NCI-H1436 treated with DMSO at 0.1 percent for 48 hours (cell line): ENCODE data around the gene FDXR.
"Not testable (repeated sequence)": the region's sequence is repeated elsewhere in the genome, so short reads cannot be mapped to it uniquely, and the experiment has no call there.

Experiments used
- DNase-seq: peaks from one replicate; lab custom pipeline; 2025; lab: John Stamatoyannopoulos, UW

Gene FDXR, protein sequence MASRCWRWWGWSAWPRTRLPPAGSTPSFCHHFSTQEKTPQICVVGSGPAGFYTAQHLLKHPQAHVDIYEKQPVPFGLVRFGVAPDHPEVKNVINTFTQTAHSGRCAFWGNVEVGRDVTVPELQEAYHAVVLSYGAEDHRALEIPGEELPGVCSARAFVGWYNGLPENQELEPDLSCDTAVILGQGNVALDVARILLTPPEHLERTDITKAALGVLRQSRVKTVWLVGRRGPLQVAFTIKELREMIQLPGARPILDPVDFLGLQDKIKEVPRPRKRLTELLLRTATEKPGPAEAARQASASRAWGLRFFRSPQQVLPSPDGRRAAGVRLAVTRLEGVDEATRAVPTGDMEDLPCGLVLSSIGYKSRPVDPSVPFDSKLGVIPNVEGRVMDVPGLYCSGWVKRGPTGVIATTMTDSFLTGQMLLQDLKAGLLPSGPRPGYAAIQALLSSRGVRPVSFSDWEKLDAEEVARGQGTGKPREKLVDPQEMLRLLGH

DNA sequence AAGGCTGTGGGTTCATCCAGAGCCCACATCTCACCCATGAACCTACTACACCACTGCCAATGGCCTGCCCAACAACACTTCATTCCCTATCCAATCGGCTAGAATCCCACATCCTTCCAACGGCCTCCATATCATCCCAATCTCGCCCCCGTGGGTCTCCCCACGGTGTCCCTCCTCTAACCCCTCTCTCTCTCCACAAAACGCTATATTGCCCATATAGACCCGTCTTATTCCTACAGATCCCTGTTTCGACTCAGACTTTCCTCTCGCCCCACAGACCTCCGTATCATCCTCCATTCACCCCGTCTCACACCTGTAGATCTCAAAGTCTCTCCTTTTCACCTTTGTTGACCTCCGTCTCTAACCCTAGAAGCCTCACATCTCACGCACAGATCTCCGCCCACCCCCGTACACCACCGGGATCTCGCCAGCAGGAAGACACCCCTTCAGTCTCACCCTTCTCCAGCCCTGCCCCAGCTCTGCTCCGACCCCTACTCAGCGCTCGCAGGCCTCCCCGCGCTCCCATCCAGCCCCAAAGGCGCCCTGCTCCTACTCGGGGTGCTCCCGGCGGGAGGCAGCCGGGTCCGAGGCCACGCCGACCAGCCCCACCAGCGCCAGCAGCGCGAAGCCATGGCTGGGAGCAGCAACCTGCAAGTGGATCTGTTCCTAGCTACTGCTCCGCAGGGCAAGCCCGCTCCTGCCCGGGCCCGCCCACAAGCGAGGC lies at the start of gene FDXR:
TSS of gene FDXR (minus strand) at position 682 of the 724 bp plus-strand sequence. CDS start at position 632, 50 bp downstream.
- no peak for DNase-seq

DNA sequence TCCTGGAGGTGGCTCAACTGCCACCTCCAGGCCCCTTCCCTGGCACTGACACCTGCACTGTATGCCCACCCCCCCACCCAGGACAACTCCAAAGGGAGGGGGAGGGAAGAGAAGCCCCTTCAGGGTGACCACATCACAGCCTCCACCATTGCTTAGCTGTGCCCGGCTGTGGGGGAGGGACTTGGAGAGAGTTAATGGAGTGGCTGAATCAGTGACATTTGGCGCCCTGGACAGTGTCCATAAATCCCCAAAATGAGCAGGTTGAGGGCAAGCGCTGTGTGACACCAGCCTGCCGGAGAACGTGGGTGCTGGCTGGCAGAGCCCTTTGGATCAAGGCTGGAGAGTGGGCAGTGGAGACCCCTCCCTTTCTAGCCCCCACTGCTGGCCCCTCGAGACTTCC lies 49.4 kb upstream of the FDXR start:
- DNase-seq, result no peak

DNA sequence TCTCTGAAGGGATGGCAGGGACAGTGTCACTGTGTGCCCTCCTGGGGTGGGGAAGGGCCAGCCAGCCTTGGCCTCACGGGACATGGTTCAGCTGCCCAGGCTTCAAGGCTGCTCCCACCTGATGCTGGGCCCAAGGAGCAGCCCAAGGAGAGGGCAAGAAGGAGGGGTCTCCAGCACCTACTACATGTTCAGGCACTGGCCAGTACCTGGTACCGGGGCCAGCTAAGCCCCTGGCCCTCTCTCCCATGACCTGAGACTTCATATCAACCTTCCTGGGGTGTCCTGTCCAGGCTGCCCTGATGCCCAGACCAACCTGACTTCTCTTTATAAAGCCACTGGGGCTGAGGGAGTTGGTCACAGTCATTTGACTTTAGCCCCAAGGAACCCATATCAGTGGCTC lies 49.0 kb upstream of the FDXR start:
- no peak for DNase-seq

DNA sequence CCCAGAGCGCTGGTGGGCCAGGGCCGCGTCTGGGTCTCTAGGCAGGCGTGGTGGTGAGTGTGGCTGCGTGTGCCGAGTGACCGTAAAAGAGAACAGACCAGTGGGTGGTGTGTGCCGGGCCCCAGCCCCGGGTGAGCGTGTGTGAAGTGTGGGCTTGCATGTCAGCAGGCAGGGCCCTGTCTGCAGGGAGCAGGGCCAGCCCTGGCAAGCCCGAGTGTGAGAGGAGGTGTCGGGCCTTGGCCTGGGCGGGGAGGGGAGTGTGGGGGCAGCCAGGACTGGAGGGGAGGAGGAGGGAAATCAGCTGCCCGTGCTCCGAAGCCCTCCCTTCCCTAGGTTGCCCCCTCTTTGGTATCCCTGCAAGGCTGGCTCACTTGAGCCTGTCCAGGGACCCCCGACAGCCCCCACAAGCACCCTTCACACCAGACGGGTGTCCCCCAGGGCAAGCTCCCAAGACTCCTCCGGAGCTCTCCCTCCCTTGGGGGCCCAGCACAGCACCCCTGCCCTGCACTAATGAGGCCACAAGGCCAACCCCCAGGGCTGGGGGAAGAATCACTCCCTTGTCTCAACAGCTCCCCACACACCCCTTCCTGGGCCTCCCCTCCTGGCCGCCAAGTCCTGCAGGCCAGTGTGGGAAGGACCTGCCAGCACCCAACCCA lies 48.4 kb upstream of the FDXR start:
- no peak for DNase-seq

DNA sequence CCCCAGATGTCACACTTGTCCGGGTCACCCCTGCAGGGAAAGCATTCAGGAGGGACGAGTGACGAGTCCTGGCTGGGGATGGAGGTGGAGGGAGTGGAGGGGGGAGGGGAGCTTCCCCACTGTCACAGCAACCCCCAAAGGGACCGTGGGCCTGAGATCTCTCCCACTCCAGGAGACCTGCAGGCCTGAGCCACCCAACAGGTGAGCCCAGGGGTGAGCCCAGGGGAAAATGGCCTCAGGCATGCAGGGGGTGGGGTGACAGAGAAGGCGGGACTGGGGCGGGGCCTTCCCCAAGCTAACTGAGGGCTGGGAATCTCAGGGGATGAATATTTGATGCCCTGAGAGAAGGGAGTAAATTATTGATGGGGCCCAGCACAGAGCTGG lies 47.8 kb upstream of the FDXR start:
- no peak for DNase-seq

DNA sequence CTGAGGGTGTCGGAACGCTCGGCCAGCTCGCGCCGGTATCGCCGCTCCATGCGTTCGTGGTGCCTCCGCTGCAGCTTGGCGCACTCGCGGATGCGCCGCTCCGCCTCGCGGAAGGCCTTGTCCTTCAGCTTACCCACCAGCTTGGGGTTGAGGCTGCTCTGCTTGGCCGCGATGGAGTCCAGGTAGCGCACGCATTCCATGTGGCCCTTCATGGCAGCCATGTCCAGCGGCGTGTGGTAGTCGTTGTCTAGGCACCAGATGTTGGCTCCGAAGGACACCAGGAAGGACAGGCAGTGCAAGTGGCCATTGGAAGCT lies 47.5 kb upstream of the FDXR start:
- no peak for DNase-seq

DNA sequence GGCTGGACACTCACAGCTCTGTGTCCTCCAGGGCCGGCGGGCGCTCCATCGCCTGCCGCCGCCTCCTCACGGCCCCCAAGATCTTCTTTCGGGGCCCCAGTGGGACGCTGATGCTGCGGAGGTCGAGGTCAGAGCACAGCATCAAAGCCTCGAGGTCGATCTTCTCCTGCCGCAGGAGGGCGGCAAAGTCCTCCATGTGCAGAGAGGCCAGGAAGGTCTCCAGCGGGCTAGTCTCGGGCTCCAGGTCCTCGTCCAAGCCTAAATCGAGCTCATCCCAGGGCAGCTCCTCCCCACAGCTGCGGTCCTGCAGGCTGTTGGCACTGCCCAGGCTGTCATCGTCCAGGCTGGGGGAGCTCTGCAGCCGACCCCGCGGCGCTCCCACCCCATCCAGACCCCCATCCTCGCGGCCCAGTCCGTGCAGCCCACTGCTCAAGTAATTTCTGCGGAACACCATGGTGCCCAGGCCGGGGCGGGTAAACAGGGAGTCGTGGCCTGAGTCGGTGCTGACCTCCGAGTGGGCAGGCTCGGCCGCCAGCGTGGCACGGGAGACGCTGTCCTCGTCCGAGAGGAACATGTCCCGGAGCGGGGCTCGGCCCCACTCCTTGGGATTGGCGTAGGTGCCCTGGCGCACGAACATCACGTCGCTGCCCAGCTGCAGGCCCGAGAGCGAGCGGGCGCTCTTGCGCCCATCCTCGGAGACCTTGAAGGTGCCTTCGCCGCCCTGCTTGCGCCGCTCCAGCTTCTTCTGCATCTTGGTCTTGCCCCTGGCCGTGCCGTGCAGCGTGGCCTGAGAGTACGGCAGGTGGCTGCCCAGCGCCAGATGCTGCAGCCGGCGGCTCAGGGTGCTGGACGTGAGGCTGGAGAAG lies 46.9 kb upstream of the FDXR start:
- no peak for DNase-seq

DNA sequence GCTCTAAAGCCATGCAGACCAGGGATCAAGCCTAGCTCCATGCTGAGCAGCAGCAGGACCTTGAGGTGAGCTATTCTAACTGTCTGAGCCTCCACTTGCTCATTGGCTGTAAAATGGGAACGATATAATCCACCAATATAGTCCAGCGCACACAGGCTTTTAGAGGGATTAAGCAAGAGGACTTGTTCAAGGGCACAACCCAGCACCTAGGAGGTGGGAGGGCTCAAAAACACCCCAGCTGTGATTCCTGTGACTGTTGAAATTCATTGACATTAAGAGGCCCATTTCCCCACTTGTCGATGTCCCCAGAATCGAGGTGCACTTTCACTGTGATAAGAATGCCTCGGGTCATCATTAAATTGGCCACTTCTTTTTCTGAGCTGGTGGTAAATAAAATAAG lies 46.1 kb upstream of the FDXR start:
- DNase-seq, result no peak

DNA sequence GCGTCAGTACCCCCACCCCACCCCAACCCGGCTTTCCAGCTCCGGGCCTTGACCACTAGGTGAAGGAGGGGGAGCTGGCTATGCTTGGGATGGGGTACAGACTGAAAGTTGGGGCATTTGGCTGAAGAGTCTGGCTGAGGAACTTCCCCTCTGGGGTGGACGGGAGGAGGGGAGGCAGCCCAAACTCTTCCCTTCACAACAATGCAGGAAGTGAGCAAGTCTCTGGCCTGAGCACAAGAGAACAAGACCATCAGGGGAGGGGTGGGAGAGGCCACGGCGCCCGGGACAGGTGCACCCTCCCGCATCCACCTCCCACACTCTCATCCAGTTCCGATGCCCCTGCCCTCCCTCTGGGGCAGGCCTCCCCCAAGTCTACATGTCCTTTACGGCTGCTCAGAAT lies 44.6 kb upstream of the FDXR start:
- DNase-seq, result no peak

DNA sequence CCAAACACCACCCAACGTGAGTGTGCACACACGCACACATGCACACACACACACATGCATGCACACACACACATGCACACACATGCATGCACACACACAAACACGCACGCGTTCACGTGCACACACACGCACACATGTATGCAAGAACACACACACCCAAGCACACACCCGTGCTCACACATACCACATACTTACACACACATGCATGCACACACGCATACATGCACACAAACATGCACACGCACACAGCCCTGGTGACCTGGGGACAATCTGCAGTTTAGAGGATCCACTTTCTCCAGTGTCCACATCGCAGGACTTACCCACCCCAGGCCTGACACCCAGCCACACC lies 44.0 kb upstream of the FDXR start:
- DNase-seq, result no peak

DNA sequence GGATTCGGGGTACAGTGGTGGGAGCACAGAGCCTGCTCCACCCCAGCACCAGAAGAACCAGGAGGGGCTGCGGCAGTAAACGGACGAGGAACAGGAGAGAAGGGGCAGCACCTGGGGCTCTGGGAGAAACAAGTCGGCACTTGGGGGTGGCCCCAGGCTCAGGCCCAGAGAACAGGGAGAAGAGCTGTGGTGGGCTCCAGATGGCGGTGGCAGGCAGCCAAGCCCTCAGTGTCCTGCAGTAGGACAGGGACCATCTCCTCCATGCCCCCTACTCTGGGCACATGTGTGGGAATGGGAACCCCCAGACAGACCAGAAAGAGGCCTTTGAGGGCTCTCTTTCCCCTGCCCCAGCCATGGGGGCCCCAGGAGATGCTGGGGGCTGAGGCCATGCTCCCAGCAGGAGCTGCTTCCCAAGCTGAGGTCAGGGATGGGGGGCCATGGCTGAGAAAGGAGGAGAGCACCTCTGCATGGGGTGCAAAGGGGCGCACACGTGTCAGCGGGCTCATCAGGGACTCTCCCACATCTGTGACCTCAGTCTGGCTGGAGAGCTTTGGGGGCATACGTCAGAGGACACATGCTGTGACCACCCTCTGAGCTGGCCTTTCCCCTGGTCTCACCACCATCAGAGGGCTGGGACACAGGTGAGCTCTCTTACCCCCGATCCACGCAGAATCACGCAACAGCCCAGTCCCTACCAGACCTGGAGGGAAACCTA lies 43.5 kb upstream of the FDXR start:
- DNase-seq, result no peak

DNA sequence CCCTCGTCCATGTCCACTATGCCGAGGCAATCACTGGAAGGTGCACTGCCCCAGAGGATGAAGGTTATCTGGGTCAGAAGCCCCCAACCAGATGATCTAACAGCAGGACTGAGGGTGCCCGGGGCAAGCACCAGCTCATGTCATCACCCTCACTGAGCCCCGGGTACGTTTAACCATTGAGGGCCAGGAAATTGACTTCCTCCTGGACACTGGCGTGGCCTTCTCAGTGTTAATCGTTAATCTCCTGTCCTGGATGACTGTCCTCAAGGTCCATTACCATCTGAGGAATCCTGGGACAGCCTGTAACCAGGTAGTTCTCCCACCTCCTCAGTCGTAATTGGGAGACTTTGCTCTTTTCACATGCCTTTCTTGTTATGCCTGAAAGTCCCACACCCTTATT lies 38.6 kb upstream of the FDXR start:
- not testable (repeated sequence) for DNase-seq

DNA sequence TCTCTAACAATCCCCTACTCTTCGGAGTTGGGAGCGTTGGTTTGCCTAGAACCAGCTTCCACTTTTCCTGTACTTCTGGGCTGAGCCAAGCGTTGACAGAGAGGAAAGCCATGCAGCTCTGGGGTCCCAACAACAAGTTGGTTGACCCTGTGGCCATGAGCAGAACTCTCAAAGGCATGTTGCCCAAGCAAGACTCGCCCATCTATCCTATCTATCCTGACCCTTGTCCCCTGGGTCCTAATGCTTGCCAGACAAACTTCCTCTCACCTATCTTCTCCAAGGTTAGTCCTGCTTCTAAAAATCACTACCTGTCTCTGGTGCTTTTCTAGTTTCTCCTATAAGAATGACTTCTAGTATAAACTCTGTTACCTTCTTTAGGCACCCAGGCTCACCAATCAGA lies 36.3 kb upstream of the FDXR start:
- DNase-seq, result not testable (repeated sequence)

DNA sequence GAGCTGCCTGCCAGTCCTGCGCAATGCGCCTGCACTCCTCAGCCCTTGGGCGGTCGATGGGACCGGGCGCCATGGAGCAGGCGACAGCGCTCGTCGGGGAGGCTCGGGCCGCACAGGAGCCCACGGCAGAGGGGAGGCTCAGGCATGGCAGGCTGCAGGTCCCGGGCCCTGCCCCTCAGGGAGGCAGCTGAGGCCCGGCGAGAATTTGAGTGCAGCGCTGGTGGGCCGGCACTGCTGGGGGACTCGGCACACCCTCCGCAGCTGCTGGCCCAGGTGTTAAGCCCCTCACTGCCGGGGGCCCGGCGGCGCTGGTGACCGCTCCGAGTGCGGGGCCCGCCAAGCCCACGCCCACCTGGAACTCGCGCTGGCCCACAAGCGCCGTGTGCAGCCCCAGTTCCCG lies 34.2 kb upstream of the FDXR start:
- no peak for DNase-seq

DNA sequence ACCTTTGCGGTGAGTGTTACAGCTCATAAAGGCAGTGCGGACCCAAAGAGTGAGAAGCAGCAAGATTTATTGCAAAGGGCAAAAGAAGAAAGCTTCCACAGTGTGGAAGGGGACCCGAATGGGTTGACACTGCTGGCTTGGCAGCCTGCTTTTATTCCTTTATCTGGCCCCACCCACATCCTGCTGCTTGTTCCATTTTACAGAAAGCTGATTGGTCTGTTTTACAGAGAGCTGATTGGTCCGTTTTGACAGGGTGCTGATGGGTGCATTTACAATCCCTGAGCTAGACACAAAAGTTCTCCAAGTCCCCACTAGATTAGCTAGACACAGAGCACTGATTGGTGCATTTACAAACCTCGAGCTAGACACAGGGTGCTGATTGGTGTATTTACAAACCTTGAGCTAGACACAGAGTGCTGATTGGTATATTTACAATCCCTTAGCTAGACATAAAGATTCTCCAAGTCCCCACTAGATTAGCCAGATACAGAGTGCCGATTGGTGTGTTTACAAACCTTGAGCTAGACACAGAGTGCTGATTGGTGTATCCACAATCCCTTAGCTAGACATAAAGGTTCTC lies 33.5 kb upstream of the FDXR start:
- DNase-seq, result not testable (repeated sequence)

DNA sequence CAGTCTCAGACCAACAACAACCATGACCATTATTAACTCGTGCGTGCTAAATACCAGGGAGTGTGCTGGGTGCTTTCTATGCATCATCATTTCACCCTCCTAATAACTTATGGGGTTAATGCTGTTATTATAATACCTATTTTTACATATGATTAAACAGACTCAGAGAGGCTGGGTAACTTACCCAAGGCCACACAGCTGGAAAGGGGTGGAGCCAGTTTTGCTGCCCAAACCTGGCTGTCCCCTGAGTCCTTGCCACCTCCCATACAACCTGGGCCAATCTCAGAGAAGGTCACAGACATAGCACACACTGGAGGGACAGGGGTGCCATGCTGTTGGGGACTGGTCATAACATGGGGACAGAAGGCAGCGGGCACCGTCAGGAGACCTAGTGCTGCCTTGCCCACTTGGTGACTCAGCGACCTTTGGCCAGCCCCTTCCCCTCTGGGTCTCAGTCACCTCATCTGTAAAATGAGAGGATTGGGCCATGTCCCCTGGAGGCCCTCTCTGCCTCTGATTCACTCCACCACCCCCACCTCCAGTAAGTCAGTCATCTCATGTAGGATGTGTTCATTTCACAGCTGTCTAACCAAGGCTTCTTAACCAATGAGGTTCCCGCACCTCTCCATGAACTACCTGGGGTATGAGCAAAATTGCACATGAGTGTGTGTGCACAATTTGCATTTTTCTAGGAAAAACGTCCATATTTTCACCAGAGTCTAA lies 32.1 kb upstream of the FDXR start:
- DNase-seq, result no peak

DNA sequence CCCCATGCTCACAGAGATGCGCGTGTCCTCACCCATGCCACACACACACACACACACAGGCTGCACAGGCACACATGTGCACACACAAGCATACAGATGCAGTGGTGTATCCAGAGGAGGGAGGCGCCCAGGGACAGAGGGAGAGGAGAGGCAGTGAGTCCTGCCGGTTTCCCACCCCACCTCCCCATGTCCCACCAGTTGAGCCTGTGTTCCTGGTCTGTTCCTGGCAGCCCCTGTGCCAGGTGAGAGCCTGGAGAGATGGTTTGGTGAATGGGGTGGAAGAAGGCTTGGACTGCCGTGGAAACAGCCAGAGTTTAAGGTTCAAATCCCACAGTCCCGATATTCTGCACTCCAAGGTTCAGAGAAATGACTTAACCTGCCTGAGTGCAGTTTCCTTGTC lies 30.9 kb upstream of the FDXR start:
- DNase-seq, result no peak

DNA sequence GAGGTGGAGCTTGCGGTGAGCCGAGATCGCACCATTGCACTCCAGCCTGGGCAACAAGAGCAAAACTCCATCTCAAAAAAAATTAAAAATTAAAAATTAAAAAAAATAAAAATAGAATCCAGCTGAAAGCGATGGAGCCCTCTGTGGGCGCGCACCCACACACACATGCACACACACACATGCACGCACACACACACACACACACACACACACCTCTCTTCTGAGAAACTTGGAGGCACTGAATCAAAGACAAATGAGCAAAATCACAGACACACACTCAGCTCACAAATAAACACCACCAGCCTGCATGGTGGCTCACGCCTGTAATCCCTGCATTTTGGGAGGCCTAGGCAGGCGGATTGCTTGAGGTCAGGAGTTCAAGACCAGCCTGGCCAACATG lies 30.2 kb upstream of the FDXR start:
- DNase-seq, result no peak

DNA sequence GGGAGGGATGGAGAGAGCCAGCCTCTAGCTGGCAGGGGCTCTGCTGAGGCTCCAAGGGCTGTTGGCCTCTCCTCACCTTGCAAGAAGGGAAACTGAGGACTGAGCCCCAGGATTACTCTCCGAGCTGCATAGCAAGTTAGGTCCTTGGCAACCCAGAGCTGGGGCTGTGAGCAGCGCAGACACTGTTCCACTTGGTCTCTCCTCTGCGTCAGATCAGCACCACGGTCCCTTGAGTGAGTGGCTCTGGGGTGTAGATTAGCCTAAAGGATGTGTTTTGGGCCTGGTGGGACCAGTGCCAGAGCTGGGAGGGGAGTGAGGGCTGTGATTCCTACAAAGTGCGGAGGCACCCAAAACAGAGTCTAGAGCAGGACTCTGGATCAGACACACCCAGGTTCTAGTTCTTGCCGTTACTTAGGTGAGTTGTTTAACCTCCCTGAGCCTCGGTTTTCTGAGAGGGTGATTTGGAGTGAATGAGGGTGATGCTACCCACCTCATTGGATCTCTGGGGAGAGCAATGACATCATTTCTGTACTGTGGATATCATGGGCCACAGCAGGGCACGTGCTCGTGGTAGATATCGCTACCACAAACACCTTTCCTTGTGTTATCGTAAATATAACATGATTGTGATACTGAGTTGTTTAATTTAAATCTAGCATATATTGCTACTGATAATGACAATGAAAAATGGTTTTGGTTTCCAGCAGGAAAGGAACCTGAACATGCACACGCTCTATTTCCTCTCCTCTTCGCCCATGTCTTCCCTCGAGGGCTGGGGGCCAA lies 28.8 kb upstream of the FDXR start:
- DNase-seq, result no peak

DNA sequence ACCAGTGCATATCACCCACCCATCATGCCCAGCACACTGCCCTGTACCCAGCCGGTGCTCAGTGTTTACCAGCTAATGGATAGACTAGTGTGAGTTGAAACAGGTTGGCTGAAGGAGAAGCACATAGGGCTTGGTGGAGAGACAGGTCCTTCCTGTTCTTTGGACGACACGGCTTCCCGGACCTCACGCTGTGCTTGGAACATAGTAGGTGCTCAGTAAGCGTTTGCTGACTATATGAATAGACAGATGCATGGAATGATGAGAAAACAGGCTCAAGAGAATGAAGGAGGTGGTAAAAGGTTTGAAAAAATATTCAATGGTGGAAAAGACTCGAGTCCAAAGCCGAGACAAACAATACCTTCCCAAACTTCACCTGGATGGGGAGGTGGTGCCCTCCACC lies 27.4 kb upstream of the FDXR start:
- no peak for DNase-seq
